Hepatocyte (in vitro differentiated cells): ENCODE measurements around the gene CPT1B. TPM values are rescaled to one million over a fixed set of nuclear protein-coding genes. Genes with fewer than 3 reads are reported as not detected.

Experiments used
- DNase-seq: peaks from one replicate; pipeline ENCODE4 v3.0.0-alpha.2; 2016; ENCODE audit warnings: low spot score
- H2AFZ ChIP-seq: fragments of 200-600 bp; sonication (generic); 2 replicates; pipeline ENCODE4 v1.6.0; 2016; ENCODE audit warnings: antibody characterized with exemption, mild to moderate bottlenecking
- H3K27ac ChIP-seq: fragments of 200-600 bp; sonication (generic); 2 replicates; pipeline ENCODE4 v1.5.1; 2016; ENCODE audit warnings: mild to moderate bottlenecking
- H3K27me3 ChIP-seq: fragments of 200-600 bp; sonication (generic); 2 replicates; pipeline ENCODE4 v1.6.1; 2016
- H3K36me3 ChIP-seq: fragments of 200-600 bp; sonication (generic); replicated peaks from 2 replicates; pipeline ENCODE4 v1.5.1; 2016; ENCODE audit warnings: low read depth; ENCODE audit not compliant: insufficient read depth
- H3K4me1 ChIP-seq: fragments of 200-600 bp; sonication (generic); 2 replicates; pipeline ENCODE4 v1.5.1; 2016; ENCODE audit warnings: mild to moderate bottlenecking, moderate library complexity; ENCODE audit not compliant: insufficient read depth
- H3K4me2 ChIP-seq: fragments of 200-600 bp; sonication (generic); 2 replicates; pipeline ENCODE4 v1.6.0; 2016
- H3K4me3 ChIP-seq: fragments of 200-600 bp; sonication (generic); 2 replicates; pipeline ENCODE4 v1.5.1; 2016; ENCODE audit warnings: mild to moderate bottlenecking
- H3K79me2 ChIP-seq: fragments of 200-600 bp; sonication (generic); 2 replicates; pipeline ENCODE4 v1.6.0; 2017; ENCODE audit warnings: mild to moderate bottlenecking
- H3K9me2 ChIP-seq: fragments of 200-600 bp; sonication (generic); replicated peaks from 2 replicates; pipeline ENCODE4 v1.6.0; 2017; ENCODE audit warnings: mild to moderate bottlenecking; ENCODE audit not compliant: insufficient read depth
- H3K9me3 ChIP-seq: fragments of 200-600 bp; sonication (generic); 2 replicates; pipeline ENCODE4 v1.5.1; 2016; ENCODE audit warnings: low read depth, mild to moderate bottlenecking
- H4K20me1 ChIP-seq: fragments of 200-600 bp; sonication (generic); 2 replicates; pipeline ENCODE4 v1.6.0; 2016; ENCODE audit warnings: mild to moderate bottlenecking; ENCODE audit not compliant: insufficient read depth, poor library complexity, severe bottlenecking
- CTCF ChIP-seq: fragments of 200-600 bp; sonication (generic); IDR thresholded peaks from 2 replicates; pipeline ENCODE4 v1.5.1; 2016; ENCODE audit warnings: antibody characterized with exemption, mild to moderate bottlenecking; ENCODE audit not compliant: poor library complexity
- EZH2 ChIP-seq: fragments of 200-600 bp; sonication (generic); IDR thresholded peaks from 2 replicates; pipeline ENCODE4 v1.6.1; 2016; ENCODE audit warnings: antibody characterized with exemption, mild to moderate bottlenecking, borderline replicate concordance
- EZH2phosphoT487 ChIP-seq: fragments of 200-600 bp; sonication (generic); IDR thresholded peaks from one replicate; pipeline ENCODE4 v1.6.1; 2018; ENCODE audit warnings: antibody characterized with exemption, mild to moderate bottlenecking, low read depth, moderate library complexity; ENCODE audit not compliant: unreplicated experiment, severe bottlenecking
- WGBS: methylation state at CpG from one replicate; pipeline ENCODE4 v1.1.6; 2016; ENCODE audit warnings: low lambda C conversion rate; ENCODE audit errors: missing lambda C conversion rate; 5-methylcytosine and 5-hydroxymethylcytosine counted together
- polyA plus RNA-seq: library from polyadenylated mRNA; unstranded; fragments of >200 nt; fragmentation: Nextera tagmentation; extraction: Ambion mirVana; gene quantifications from 2 replicates; pipeline ENCODE4 v1.2.1, GENCODE V29; 2016
- total RNA-seq: library from RNA; depleted of rRNA; stranded (reverse); fragments of >200 nt; gene quantifications from 2 replicates; pipeline ENCODE4 v1.2.3, GENCODE V29; 2014

Gene CPT1B
- total and polyA plus RNA-seq, 2 experiments from 2014 or later = 27.5 to 64.0 TPM

DNA sequence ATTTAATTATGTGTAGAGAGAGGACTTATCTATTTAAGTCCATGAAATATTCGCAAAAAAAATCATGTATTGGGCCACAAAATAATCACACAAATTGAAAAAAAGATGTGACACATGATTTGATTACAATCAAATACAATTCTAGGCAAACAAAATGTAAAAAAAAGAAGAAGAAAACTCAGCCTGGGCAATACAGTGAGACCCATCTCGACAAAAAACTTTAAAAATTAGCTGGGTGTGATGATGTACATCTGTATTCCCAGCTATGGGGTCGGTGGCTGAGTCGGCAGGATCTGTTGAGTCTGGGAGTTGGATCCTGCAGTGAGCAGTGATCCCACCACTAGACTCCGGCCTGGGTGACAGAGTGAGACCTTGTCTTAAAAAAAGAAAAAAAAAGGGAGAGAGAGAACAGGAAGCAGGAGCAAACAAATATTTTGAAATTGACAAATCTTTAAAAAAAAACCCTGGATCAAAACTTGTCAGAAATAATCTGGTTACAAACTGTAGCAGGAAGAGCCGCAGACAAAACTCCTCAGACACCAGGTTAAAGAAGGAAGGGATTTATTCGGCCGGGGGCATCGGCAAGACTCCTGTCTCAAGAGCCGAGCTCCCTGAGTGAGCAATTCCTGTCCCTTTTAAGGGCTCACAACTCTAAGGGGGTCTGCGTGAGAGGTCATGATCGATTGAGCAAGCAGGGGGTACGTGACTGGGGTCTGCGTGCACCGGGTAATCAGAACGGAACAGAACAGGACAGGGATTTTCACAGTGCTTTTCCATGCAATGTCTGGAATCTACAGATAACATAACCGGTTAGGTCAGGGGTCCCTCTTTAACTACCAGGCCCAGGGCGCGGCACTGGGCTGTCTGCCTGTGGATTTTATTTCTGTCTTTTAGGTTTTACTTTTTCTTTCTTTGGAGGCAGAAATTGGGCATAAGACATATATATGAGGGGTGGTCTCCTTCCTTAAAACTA is 45.1 kb downstream of the CPT1B start:
- Histone ChIP-seq H3K9me3 (no peaks in the 10 kb centered on the region), H3K4me2 (peak overlapping the region; percentile 99), H4K20me1 (no peaks in the 10 kb centered on the region), H3K4me3 (no peak overlapping the region), H3K36me3 (no peaks in the 10 kb centered on the region), H3K79me2 (no peaks in the 10 kb centered on the region), H3K27ac (peak overlapping the region; percentile 96), H2AFZ (no peak overlapping the region), H3K4me1 (peaks cover 32% of the 10 kb centered on the region), H3K27me3 (peaks cover 11% of the 10 kb centered on the region), H3K9me2 (no peaks in the 10 kb centered on the region)
- TF ChIP-seq CTCF (no peak), EZH2 (no peak), EZH2phosphoT487 (no peak)
- peak; percentile 21 for DNase-seq
- 60% methylated on average over 19 of the region's 19 CpGs for whole genome bisulfite sequencing

GRCh38 chr22:50531962-50532674 is 46.1 kb downstream of the CPT1B start:
- H3K36me3 ChIP-seq = no peaks in the 10 kb centered on the region
- H3K27ac ChIP-seq = peak overlapping the region; percentile 96
- H3K9me2 ChIP-seq = no peaks in the 10 kb centered on the region
- H3K79me2 ChIP-seq = no peaks in the 10 kb centered on the region
- H3K27me3 ChIP-seq = peaks cover 11% of the 10 kb centered on the region
- no peak for TF ChIP-seq EZH2
- no peak for TF ChIP-seq CTCF
- TF ChIP-seq EZH2phosphoT487 = no peak
- H2AFZ ChIP-seq = peak overlapping the region; percentile 49
- H4K20me1 ChIP-seq = no peaks in the 10 kb centered on the region
- DNase-seq = peak; percentile 77
- H3K4me1 ChIP-seq = peaks cover 35% of the 10 kb centered on the region
- 8% methylated on average over 30 of the region's 56 CpGs for WGBS
- H3K4me3 ChIP-seq = peak overlapping the region; percentile 52
- H3K9me3 ChIP-seq = no peaks in the 10 kb centered on the region
- H3K4me2 ChIP-seq = peak overlapping the region; percentile 99

GRCh38 chr22:50531546-50531961 is 46.7 kb downstream of the CPT1B start:
- DNase-seq = peak; percentile 75
- TF ChIP-seq EZH2 (no peak), EZH2phosphoT487 (no peak), CTCF (no peak)
- Histone ChIP-seq H3K4me1 (peaks cover 40% of the 10 kb centered on the region), H3K4me2 (peak overlapping the region; percentile 99), H3K36me3 (no peaks in the 10 kb centered on the region), H3K9me2 (no peaks in the 10 kb centered on the region), H3K4me3 (peak overlapping the region; percentile 52), H3K27ac (peak overlapping the region; percentile 96), H4K20me1 (no peaks in the 10 kb centered on the region), H3K9me3 (no peaks in the 10 kb centered on the region), H3K79me2 (no peaks in the 10 kb centered on the region), H2AFZ (peak overlapping the region; percentile 51), H3K27me3 (peaks cover 11% of the 10 kb centered on the region)
- WGBS = 8% methylated on average over 8 of the region's 44 CpGs
